ENCODE data around the gene THY1. TPM values are rescaled to one million over a fixed set of nuclear protein-coding genes. Genes with fewer than 3 reads are reported as not detected.

THY1 gene
- total and polyA plus RNA-seq, 9 of the 15 experiments (the other 6 are each of a cell fraction or from before 2014, with no cell fraction given), result 0.07 to 0.40 (median 0.16) TPM; not detected in 5

DNA sequence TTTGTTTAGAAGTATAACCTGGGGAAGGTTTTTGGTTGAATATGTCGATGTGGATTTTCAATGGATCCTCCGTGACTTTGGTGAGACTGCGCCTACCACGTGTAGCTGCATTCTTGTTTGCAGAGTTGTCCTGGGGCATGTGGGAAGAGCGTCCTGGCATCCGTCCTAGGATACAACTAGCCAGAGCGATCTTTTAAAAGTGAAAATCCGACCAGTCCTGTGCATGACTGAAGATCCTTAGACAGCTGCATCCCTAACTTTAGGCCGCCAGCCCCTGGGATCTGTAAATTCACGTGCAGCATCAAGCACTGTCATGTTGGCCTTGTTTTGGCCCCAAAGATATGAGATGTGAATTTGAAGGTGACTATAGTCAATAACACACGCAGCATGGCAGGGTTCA, 22.4 kb upstream of the THY1 start:
- no peak for FAIRE-seq
- TF ChIP-seq, protein P1, sequence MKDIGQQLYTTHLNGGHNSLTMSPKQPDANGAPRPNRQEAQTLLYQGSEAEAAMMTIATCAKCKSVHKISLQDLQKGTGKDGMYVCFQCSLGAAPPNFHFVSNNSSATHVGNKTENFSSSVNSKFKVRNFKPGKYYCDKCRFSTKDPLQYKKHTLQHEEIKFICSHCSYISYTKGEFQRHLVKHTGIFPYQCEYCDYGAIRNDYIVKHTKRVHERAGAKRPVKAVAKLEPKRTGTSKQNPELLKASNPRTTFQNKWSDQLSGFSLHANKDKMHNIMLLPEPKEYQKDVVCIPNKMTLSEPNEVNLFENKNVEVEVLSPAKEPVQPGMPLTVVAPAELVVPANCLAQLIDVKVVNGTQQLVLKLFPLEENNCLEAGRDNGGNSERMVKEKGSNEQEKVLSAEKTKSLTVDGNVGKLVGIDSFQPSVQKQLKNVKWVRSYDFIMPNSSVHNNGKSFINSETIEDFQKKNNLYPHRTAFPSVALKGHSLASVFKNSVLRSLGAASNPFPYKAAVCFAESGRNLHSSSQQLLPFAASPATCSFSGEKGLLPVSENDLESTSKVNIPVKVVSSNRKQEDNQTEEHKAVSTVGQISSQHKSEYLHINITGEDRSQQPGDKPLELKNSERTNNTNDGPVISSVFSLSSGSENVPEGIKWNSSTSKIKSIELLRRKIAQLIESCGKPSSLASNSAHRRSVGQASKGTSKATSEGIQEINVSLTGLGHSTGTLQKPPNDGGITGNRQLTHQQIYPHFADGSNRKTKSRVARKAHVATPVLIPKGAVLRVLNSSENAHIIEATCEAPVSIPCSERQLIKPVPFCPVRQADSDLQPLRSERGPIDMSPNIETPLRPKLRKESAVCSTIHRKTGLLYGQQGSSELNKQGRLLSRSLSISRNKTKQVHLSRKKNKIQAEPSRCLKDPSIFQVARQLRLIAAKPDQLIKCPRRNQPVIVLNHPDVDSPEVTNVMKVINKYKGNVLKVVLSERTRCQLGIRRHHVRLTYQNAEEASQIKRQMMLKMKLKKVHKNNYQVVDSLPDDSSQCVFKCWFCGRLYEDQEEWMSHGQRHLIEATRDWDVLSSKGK (CRISPR knock-in tag; IDR thresholded peaks at IDR 0.05), result no peak
- no peak for TF ChIP-seq MGA (IDR thresholded peaks at IDR 0.05)
- WGBS (ENCODE audit: insufficient coverage, low coverage, missing lambda C conversion rate), result 77% methylated on average over 11 of the region's 11 CpGs
- Histone ChIP-seq H3K79me2 (ENCODE audit: control insufficient read depth, insufficient read depth, low read length) (no peaks in the 10 kb centered on the region), H2AFZ (ENCODE audit: low read depth, low read length) (no peak overlapping the region), H3K9ac (ENCODE audit: insufficient read depth in 1 of 2, low read depth in 2 of 2, low read length in 2 of 2) (no peak overlapping the region), H4K20me1 (replicated peaks; ENCODE audit: control insufficient read depth, insufficient read depth, low read length) (no peaks in the 10 kb centered on the region), H3K4me2 (ENCODE audit: insufficient read depth, low read length) (no peak overlapping the region), H3K36me3 (ENCODE audit: control insufficient read depth, insufficient read depth, low read length) (no peaks in the 10 kb centered on the region), H3K27ac (ENCODE audit: extremely low read depth, low read depth, low read length) (no peak overlapping the region), H3K9me1 (ENCODE audit: control insufficient read depth, insufficient read depth, low read length) (no peaks in the 10 kb centered on the region), H3K4me3 (no peak overlapping the region), H3K4me1 (replicated peaks in 1 of 2; ENCODE audit: control insufficient read depth in 2 of 2, insufficient read depth in 2 of 2, low read length in 2 of 2) (peaks cover 11 to 20% of the 10 kb centered on the region in 2 experiments; a peak in 4 of 5 replicates), H3K27me3 (ENCODE audit: control insufficient read depth in 2 of 2, insufficient read depth in 2 of 2, low read length in 2 of 2) (no peaks in the 10 kb centered on the region), H3K9me3 (replicated peaks; ENCODE audit: control insufficient read depth, insufficient read depth, low read depth, low read length) (no peaks in the 10 kb centered on the region)
- BruUV-seq (replicated peaks), result no TSS peak
- DNase-seq (ENCODE audit: extremely low read depth in 1 of 4, low spot score in 3 of 4), result no peak
- no peak for ATAC-seq
- in situ Hi-C loops (cut with MboI), result no loop called here
- intact Hi-C loops (cut with micrococcal nuclease), result no loop called here
- ChIA-PET POLR2A (interaction anchor here (0.6 to 1.2 kb wide), 2 partner anchors 9 to 84 kb away, joined by 3 read pairs; no protein-coding TSS in a partner anchor), CTCF (ENCODE audit: low intra/inter-chr PET ratio) (no interaction called here)
